BE2C (cell line): ENCODE measurements around the gene SLC47A1.
"Not testable (repeated sequence)": the region's sequence is repeated elsewhere in the genome, so short reads cannot be mapped to it uniquely, and the experiment has no call there.

ENCODE experiments used
- DNase-seq: peaks from one replicate; pipeline ENCODE4 v3.0.0-alpha.2; 2020
- H3K27me3 ChIP-seq: fragments of 250-450 bp; sonication (Bioruptor Pico); 2 replicates; pipeline ENCODE4 v1.5.1; 2020; ENCODE audit warnings: mild to moderate bottlenecking
- H3K36me3 ChIP-seq: fragments of 250-450 bp; sonication (Bioruptor Pico); 2 replicates; pipeline ENCODE4 v1.5.1; 2020; ENCODE audit warnings: mild to moderate bottlenecking
- H3K4me1 ChIP-seq: fragments of 250-450 bp; sonication (Bioruptor Pico); 2 replicates; pipeline ENCODE4 v1.5.1; 2020
- H3K4me3 ChIP-seq: 2 replicates; pipeline ENCODE4 v1.5.1; 2011; ENCODE audit warnings: low read depth, low read length
- H3K9me3 ChIP-seq: fragments of 250-450 bp; sonication (Bioruptor Pico); 2 replicates; pipeline ENCODE4 v1.5.1; 2020
- TF ChIP-seq, protein P1 (sequence below): IDR thresholded peaks from 2 replicates; pipeline ENCODE4 v1.5.1; 2012; ENCODE audit warnings: mild to moderate bottlenecking, low read depth, low read length

Gene SLC47A1

DNA sequence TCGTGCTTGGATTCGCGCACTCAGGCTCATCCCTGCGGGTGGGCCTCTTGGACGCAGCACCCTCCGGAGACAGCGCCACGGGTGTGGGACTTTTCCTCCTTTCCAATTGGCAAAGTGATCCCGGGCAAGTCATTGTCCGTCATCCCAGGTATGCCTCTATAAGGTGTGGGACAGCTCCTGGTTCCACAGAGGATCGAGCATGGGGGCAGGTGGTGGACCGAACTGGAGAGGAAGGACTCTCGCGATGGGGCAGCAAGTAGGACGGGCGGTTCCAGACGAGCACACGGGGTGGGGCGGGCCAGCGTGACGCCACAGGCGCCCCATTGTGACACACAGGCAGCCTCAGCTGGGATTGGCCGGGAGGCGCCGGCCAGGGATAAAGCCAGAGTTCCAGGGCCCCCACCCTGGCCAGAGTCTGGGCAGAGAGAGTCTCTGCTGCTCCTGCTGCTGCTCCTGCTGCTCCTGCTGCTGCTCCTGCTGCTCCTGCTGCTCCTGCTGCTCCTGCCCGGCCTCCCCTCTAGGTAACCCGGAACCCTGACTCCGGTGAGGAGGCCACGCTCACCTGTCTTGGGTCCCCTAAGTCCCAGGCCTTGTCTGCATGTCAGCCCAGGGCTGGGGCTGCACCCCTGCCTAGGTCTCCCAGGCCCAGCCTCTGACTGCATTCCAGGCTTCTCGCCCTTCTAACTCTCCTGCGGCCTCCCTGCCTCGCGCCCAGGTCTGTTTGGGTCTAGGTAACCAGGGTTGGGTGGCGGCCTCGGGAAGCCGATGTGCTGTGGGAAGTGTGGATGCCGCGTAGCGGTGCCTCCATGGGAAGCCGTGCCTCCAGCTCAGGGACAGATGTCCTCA lies 38.5 kb upstream of the SLC47A1 start:
- Histone ChIP-seq H3K4me3 (no peak overlapping the region), H3K4me1 (no peaks in the 10 kb centered on the region), H3K36me3 (no peaks in the 10 kb centered on the region), H3K9me3 (no peaks in the 10 kb centered on the region), H3K27me3 (no peaks in the 10 kb centered on the region)
- TF ChIP-seq, protein P1, sequence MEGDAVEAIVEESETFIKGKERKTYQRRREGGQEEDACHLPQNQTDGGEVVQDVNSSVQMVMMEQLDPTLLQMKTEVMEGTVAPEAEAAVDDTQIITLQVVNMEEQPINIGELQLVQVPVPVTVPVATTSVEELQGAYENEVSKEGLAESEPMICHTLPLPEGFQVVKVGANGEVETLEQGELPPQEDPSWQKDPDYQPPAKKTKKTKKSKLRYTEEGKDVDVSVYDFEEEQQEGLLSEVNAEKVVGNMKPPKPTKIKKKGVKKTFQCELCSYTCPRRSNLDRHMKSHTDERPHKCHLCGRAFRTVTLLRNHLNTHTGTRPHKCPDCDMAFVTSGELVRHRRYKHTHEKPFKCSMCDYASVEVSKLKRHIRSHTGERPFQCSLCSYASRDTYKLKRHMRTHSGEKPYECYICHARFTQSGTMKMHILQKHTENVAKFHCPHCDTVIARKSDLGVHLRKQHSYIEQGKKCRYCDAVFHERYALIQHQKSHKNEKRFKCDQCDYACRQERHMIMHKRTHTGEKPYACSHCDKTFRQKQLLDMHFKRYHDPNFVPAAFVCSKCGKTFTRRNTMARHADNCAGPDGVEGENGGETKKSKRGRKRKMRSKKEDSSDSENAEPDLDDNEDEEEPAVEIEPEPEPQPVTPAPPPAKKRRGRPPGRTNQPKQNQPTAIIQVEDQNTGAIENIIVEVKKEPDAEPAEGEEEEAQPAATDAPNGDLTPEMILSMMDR = no peak
- DNase-seq = no peak

DNA sequence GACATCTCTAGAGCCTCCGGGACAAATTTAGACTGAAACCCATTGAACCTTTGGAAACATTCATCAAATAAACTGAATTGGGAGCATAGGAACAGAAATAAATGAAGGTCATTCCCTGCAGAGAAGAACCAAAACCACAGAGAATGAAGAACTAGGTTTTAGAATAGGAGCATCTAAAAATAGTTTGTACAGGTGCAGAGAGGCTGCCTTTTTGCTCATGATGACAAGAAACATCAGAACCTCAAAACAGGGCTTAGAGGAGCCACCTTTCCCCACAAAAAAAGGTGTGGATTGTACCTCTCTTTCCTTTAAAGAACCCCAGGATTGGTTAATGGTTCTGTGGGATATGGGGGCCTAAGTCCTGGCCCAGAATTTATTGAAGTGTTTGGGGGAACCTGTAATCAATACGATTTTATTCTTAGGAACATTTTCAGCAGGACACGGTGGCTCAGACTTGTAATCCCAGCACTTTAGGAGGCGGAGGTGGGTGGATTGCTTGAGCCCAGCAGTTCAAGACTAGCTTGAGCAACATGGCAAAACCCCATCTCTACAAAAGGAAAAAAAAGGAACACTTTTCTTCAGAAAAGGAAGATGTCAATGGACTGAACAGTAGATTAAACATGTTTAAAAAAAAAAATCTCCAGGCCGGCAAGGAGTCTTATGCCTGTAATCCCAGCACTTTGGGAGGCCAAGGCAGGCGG lies 37.7 kb upstream of the SLC47A1 start:
- TF ChIP-seq, protein P1 = no peak
- Histone ChIP-seq H3K36me3 (no peaks in the 10 kb centered on the region), H3K4me1 (no peaks in the 10 kb centered on the region), H3K27me3 (no peaks in the 10 kb centered on the region), H3K4me3 (no peak overlapping the region), H3K9me3 (no peaks in the 10 kb centered on the region)
- no peak for DNase-seq

DNA sequence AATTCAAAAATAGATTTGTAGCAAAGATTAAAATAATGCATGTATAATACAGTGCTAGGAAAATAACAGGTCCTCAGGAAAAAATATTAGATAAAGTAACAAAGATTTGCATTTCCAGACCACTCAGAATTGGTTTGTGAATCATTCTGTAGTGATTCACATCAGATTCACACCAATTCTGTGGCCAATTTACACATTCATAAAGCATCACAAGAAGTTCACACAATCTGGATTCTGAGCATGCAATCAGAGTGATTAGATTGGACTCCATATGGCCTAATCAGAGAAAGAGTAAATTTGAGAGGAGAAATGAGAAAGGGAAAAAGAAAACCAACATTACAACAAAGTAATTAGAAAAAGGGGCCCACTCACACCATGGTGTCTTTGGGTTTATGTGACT lies 36.0 kb upstream of the SLC47A1 start:
- Histone ChIP-seq H3K4me3 (no peak overlapping the region), H3K27me3 (no peaks in the 10 kb centered on the region), H3K36me3 (no peaks in the 10 kb centered on the region), H3K9me3 (no peaks in the 10 kb centered on the region), H3K4me1 (no peaks in the 10 kb centered on the region)
- TF ChIP-seq, protein P1 = no peak
- no peak for DNase-seq

DNA sequence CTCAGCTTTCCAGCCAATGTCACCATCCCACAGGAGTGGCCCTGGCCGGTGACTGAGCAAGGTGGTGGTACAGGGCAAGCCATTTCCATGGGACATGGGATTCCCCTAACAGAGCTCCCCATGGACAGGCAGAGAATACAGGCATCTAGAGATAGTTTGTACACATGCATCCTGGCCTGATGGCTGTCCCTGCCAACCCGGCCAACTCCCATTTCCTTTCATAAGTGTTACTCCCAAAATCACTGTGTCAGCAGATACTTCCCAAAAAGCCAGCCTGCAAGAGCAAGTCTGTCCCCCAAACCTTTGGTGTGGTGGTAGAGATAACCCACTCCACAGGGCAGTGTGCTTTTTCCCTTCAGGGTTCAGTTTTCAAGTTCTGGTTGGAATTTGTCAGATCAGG lies 32.4 kb upstream of the SLC47A1 start:
- Histone ChIP-seq H3K9me3 (no peaks in the 10 kb centered on the region), H3K4me3 (no peak overlapping the region), H3K27me3 (no peaks in the 10 kb centered on the region), H3K36me3 (no peaks in the 10 kb centered on the region), H3K4me1 (no peaks in the 10 kb centered on the region)
- no peak for DNase-seq
- TF ChIP-seq, protein P1 = no peak

DNA sequence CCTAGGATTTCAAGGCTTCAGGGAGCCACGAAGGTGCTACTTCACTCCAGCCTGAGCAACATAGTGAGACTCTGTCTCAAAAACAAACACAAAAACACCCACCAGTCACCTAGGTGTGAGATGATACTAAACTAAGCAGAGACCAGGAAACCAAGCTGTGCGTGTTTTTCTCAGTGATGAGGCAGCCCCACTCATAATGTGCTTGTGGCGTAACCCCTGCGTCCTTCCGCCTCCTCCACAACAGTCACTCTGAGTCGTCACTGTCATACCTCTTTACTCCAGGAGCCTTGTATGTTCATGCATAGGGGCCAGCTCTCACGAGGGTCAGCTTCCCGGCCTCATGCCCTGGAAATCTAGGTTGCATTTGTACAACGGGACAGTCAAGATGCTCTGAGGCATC lies 31.1 kb upstream of the SLC47A1 start:
- Histone ChIP-seq H3K9me3 (no peaks in the 10 kb centered on the region), H3K27me3 (no peaks in the 10 kb centered on the region), H3K36me3 (no peaks in the 10 kb centered on the region), H3K4me1 (no peaks in the 10 kb centered on the region), H3K4me3 (no peak overlapping the region)
- TF ChIP-seq, protein P1 = no peak
- no peak for DNase-seq

DNA sequence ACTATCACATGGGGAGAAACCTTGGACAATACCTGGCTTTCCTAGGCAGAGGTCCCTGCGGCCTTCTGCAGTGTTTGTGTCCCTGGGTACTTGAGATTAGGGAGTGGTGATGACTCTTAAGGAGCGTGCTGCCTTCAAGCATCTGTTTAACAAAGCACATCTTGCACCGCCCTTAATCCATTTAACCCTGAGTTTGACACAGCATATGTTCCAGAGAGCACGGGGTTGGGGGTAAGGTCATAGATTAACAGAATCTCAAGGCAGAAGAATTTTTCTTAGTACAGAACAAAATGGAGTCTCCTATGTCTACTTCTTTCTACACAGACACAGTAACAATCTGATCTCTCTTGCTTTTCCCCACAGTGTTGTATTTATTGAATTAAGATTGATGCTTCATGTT lies 28.1 kb upstream of the SLC47A1 start:
- not testable (repeated sequence) for H3K27me3 ChIP-seq, H3K4me1 ChIP-seq, H3K36me3 ChIP-seq, H3K4me3 ChIP-seq, H3K9me3 ChIP-seq, DNase-seq
